GM19099 (cell line): ENCODE measurements around the gene RAB12.

ENCODE experiments used
- POLR2A ChIP-seq: IDR thresholded peaks from 3 replicates; pipeline ENCODE4 v1.6.1; 2011; ENCODE audit warnings: low read depth; ENCODE audit not compliant: insufficient read length; ENCODE audit errors: extremely low read depth

Gene RAB12

GRCh38 chr18:8625461-8626092 is 16.3 kb downstream of the RAB12 start:
- no peak for TF ChIP-seq POLR2A

DNA sequence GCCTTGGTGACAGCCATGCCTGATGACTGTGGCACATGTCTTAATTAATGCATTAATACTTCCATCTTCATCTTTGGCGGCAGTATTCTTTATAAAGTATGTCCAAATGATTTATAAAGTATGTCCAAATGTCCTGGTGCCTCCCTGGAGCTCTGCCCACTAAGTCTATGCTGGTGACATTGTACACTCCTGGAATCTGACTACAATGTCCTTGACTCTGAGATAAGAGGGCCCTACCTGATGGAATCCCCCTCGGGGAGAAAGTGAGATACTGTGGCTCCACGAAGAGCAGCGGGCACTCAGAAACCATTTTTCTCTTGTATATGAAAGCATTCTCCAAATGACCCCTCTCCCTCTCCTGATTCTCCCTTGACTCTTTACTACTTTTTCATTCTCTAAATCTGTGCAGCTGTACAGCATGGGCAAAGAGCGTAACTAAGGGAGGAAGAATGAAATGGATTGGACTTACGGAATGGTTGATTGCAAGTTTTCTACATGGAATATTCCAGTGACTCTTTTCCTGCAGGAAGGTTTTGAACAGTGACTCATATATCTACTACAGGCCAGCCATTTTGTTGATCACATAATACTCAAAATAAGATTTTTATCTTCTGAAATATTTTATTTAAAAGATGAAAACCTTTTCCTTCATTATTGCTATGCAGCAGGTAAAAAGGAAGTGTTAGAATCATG is 17.3 kb downstream of the RAB12 start:
- no peak for TF ChIP-seq POLR2A

DNA sequence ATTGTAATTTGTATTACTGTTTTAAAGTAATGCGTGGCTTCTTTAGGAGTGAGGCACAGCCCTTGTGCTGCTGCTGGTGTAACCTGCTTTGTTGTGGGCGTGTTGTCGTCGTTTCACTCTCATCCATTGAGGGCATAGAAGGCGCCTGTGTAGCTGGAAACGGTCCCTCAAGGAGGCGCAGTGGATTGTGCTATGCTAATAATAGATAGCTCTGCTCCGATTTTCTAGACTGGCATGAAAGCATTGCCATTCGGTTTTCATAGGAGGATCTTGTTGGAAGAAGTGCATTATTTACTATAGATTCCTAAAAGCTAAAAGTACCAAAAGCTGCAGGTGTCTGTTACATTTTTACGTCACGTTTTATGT is 17.9 kb downstream of the RAB12 start:
- no peak for TF ChIP-seq POLR2A

- no peak for TF ChIP-seq POLR2A
Observed at GRCh38 chr18:8627540-8627939, 18.3 kb downstream of the RAB12 start.

GRCh38 chr18:8629602-8630001 is 20.4 kb downstream of the RAB12 start:
- no peak for TF ChIP-seq POLR2A

- no peak for TF ChIP-seq POLR2A
Observed at GRCh38 chr18:8630546-8630945, 21.3 kb downstream of the RAB12 start.

DNA sequence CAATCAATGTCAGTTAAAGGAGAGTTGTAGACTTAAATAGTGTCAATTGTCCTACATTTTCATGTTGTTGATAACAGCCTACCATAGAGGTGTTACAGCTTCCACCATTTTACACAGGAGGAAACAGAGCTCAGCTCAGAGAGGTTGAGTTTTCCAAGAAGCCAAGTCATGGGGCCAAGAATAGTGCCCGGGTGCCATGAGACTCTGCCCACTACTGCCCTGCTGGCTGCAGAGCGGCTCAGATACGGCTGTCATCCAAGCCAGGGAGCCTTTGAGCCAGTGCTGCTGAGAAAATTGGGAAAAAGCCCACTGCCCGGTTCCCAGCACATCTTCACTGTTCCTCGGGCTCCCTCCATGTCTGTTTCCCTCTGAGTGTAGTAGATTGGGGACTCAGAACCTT is 22.0 kb downstream of the RAB12 start:
- no peak for TF ChIP-seq POLR2A

DNA sequence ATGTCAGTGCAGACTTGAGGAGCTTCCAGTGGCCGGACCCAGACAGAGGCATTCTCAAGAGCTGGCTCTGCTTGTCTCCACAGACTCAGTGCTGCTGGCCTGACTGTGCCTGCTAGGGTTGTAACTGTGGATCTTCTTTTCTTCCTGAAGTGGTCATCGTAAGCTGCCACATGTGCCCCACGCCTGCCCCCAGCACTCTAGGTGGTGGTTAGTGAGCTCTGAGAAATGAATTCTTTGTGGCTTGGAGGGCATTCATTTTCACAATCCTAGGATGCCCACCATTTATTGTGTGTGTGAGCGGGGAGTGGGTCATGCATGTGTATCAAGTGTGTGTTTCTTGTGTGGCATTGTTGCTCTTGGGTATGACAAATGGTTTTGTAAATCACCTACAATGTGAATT is 23.1 kb downstream of the RAB12 start:
- TF ChIP-seq POLR2A: no peak

- TF ChIP-seq POLR2A: no peak
Observed at GRCh38 chr18:8634508-8634907, 25.3 kb downstream of the RAB12 start.

GRCh38 chr18:8635087-8635486 is 25.9 kb downstream of the RAB12 start:
- no peak for TF ChIP-seq POLR2A

DNA sequence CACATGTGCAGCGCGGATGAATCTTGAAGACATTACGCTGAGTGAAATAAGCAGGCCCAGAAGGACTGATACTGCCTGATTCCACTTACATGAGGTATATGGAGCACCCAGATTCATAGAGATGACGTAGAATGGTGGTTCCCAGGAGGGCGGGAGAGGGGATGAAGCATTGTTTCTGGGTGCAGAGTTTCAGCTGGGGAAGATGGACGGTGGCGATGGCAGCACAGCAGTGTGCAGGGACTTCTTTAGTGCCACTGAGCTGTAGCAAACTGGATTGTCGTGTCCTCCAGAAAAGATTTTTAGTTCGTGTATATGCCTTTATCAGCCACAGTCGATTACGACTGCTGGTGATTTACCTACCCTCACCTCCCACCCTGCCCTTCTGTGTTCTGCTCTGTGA is 30.5 kb downstream of the RAB12 start:
- no peak for TF ChIP-seq POLR2A

DNA sequence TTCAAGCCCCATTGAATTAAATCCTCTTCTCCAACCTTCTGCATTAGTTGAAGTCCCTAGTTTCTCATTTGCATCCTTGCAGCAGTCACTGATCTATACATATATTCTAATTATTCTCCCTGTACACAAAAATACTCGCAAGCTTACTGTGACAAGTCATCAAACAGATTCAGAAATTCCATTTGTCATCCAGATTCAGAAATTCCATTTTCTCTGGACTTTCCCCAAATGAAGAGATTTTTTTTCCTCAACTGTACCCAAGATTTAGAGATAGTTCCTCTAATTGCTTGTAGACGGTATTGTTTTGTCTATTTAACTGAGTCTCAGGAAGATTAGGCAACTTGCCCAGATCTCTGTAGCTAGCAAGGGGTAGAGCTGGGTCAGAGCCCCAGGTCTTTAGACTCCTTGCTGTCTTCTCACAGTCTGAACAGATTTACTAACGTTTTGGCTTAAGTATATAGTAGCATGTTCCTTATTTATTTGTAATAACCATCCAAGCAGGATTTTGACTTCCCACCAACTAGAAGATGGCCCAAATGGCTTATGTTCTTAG is 34.2 kb downstream of the RAB12 start:
- TF ChIP-seq POLR2A: no peak

- TF ChIP-seq POLR2A: no peak
Observed at GRCh38 chr18:8654503-8655451, 45.5 kb downstream of the RAB12 start.

DNA sequence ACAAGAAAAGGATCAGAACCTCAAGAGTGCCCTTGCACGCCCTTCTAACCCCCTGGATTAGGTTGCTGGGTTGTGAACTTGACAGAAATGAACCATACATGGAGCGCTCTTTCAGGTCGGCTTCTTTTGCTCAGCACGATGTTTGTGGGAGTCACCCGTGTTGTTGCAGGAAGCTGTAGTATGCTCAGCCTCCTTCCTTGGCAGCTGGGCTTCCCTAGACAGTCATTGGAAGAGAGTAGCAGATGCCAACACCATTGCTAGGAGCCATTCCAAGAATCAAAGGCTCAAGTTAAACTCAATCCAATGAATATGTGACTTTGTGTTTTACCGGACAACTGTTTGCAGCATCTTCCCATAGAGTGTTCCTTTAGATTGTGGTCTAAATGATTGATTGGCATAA is 47.0 kb downstream of the RAB12 start:
- no peak for TF ChIP-seq POLR2A

GRCh38 chr18:8657050-8657820 is 48.0 kb downstream of the RAB12 start:
- no peak for TF ChIP-seq POLR2A
